GM19351 (cell line): Measurements from ENCODE around the gene NOL6.

ENCODE experiments used
- ATAC-seq: cut with Tn5 transposase; IDR thresholded peaks from one replicate; pipeline ENCODE4 v1.9.1; 2021; ENCODE audit warnings: mild to moderate bottlenecking, moderate library complexity; ENCODE audit not compliant: unreplicated experiment

Gene NOL6

GRCh38 chr9:33453286-33453860, 20.4 kb downstream of the NOL6 start:
- no peak for ATAC-seq

- no peak for ATAC-seq
Observed at GRCh38 chr9:33452828-33453271, 20.9 kb downstream of the NOL6 start.

GRCh38 chr9:33450621-33451146, 23.0 kb downstream of the NOL6 start:
- ATAC-seq, result no peak

DNA sequence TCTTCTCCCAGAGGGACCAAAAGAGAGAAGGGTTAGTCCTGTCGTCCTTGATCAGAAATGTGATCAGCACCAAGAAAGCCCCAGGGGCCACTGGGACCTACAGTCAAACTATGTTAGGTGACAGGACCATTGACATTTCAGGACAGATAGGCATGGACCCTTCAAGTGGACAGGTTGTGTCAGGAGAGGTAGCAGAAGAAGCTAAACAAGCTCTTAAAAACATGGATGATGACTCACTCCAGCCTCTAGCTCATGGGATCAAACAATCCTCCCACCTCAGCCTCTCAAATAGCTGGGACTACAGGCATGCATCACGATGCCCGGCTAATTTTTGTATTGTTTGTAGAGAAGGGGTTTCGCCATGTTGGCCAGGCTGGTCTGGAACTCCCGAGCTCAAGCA, 24.0 kb downstream of the NOL6 start:
- no peak for ATAC-seq

GRCh38 chr9:33447799-33448553, 25.7 kb downstream of the NOL6 start:
- peak; percentile 3 for ATAC-seq

DNA sequence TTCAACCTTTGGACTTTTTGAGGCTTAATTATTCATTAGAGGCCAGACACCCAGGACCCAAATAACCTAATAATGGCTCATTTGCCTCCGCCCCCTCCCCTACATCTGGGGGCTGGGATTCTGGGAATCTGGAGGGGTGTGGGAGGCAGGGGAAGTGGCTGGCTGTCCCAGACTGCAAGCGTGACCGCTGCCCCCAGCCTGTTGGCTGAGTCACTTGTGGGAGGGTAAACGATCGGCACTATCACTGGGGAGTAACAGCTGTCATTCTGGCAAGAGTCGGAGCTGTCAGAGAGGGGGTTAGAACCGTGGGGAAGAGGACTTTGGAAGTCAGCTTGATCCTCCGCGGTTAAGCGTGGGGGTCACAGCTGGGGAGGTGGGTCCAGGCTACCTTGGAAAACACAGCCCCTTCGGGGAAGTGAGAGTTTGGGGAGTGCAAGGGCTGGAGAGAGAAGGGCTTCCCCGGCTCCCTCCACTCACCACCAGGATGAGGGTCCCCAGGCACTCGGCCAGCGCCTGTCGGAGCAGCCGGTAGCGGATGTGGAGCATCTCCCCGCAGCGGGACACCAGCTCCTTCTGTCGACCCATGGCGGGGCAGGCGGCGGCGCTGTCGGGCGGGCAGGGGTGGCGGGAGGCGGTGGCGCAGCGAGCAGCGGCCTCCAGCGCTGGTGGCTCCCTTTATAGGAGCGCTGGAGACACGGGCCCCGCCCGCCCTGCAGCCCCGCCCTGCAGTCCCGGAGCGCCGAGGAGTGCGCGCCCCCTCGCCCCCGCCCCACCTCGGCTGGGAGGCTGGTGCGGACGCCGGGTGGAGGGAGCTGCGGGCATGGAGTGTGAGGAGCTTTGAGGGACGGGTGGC, 26.6 kb downstream of the NOL6 start, which contains the start of gene AQP3:
Gene AQP3 (minus strand): TSS at position 648 of the 853 bp plus-strand sequence. CDS start 63 bp downstream, at position 585.
- peak; percentile 36 for ATAC-seq

GRCh38 chr9:33446240-33446945, 27.3 kb downstream of the NOL6 start:
- ATAC-seq, result peak; percentile 81

DNA sequence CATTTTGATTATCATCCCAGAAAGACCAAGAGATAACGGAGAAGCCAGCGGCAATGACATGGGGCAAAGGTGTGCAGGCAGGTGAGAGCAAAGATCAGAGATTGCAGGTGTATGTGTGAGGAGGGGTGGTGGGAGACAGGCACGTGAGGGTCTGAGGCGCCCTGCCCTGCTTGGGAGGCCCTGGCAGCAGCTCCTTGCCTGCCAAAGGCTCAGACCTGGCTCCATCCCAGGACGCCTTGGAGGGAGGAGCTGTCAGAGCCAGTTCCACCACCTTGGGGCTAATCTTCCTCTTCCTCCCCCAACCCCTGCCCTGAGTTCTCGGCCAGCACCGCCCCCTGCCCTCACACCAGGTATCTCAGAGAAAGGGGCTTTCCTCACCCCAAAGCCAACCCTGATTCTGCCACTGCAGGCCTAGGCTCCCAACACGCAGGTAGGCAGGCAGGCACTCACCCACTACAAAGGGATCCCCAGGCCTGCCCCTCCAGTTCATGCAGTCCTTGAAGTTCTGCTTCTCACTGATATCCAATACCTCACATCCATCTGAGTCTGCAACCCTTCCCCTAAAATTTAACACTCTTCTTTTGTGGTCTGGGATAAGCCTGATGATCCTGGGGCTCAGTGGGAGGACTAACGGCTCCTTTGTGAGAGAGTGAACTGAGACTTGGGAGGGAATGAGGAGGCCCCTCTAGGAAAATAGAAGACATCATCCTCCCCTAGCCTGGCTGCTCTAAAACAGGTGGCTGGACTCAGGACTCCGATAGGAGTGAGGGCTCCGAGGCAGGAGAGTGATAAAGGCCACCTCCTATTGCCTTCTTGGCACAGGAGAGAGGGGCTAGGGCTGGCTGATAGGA, 28.1 kb downstream of the NOL6 start:
- ATAC-seq, result no peak

DNA sequence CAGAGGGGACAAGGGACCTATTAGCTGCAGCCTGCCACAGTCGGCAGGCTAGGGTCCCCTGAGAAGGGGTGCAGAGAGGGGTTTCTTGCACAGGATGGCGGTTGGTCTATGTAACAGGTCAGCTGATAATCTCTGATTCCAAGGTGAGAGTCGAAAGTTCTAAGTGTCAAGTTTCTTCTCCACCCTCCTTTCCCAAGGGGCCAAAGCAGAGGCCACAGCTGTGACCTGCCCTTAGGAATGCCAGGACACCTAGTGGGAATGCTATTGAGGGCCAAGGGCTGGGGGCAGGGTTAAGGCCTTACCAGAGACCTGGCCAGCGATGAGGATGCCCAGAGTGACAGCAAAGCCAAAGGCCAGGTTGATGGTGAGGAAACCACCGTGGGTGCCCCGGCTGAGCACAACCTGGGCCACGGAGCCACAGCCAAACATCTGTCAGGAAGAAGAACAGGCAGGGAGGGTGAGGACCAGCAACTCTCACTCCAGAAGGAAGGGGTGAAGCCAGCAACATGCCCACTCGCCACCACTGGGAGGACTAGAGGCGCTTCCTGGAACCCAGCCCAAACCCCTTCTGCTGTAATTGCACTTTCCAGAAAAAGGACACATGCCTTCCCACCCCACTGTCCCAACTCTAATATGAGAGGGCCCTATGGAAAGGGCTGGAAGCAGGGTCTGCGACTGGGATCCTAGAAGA, 30.1 kb downstream of the NOL6 start:
- ATAC-seq, result no peak

GRCh38 chr9:33443047-33443446, 30.7 kb downstream of the NOL6 start:
- no peak for ATAC-seq

DNA sequence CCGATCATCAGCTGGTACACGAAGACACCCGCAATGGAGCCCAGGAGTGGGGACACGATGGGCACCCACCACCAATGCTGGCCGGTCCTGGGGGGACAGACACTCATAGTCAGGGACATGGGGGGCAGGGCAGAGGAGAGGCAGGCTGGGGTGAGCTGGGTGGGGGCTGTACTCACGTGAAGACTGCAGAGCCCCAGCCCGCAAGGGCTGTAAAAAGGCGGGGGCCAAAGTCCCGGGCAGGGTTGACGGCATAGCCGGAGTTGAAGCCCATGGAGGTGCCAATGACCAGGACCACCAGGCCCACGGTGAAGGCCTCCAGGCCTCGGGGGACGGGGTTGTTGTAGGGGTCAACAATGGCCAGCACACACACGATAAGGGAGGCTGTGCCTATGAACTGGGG, 31.6 kb downstream of the NOL6 start:
- no peak for ATAC-seq

DNA sequence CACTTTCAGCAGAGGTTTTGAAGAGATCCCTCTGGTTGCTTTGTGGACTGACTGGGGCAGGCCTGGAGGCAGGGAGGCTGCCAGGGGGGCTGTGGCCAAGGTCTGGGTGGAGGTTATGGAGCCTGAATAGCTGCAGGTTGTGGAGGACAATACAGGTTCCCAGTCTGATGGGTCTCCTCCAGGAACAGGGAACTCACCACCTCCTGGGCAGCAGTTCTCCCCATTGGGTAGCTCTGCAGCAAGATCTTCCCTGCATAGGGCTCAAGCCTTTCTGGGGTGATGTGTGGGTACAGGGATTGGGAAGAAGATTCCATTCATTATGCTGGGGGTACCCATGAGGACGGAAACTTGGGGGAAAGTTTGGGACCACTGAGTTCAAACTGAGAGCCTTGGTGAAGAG, 33.1 kb downstream of the NOL6 start:
- ATAC-seq, result no peak

- ATAC-seq, result no peak
Observed at GRCh38 chr9:33440204-33440603, 33.5 kb downstream of the NOL6 start.

DNA sequence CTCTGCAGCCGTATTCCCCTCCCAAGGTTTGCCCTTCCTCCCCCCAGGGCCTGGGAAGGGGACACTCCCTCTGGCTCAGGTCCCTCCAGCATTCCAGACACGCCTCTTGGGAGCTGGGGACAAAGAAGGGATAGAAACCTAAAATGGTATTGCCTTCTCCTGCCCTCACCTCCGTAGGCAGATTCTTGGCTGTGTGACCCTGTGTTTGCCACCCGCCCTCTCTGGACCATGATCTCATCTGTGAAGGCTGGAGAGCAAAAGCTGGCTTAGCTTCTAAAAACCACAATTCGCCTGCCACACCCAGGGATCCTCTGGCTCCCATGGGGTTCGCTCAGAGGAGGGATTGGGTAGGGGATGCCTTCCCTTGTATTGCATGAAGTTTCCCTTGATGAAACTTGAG, 34.0 kb downstream of the NOL6 start:
- no peak for ATAC-seq

DNA sequence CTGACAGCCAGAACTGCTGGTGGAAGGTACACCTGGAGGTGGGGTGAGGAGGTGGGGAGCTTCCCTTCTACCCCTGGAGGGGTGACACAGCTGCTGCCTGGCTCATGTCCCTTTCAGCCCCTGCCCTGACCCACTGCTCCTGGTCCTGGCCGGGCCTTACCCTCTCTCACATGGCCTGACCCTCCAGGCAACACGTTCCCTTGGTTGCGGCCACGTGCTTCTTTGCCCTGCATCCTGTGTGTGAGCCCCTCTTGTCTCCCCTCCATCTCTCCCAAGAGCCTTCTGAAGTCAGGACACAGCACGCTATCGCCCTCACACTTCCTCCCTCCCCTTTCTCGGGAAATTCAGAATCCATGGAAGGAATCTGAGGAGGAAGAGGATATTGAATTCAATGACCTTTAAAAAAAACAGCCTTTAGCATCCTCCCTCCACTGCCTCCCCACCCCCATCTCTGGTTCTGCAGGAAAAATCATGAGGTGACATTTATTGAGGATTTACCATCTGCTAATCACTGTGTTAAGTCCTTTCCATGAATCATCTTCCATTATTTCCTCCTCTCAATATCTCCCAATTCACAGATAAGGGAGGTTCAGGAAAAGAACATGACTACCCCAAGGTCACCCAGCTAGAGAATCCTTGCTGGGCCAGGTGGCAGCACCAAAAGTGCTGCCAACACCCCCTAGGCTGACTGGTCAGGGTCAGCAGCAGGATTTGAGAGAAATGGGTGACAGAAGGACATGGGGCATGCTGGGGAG, 34.6 kb downstream of the NOL6 start:
- no peak for ATAC-seq

GRCh38 chr9:33437898-33438297, 35.8 kb downstream of the NOL6 start:
- ATAC-seq, result no peak

DNA sequence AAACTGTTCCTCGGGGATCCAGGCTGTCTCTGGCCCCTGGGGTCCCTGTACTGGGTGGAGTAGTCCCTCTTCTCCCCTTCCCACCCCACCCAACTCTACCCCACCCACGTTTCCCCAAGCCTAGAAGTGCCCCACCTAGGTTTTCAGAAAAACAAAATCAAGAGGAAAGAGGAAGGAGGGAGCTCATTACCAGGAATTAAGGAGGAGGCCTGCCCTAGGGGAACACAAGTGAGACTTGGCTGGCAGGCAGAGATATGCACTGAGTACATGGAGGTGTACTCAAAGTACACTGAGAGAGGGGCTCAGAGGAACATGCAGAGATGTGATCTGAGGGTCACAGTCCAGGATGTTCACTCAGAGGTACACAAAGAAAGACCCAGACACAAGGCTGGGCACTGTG, 36.5 kb downstream of the NOL6 start:
- no peak for ATAC-seq

DNA sequence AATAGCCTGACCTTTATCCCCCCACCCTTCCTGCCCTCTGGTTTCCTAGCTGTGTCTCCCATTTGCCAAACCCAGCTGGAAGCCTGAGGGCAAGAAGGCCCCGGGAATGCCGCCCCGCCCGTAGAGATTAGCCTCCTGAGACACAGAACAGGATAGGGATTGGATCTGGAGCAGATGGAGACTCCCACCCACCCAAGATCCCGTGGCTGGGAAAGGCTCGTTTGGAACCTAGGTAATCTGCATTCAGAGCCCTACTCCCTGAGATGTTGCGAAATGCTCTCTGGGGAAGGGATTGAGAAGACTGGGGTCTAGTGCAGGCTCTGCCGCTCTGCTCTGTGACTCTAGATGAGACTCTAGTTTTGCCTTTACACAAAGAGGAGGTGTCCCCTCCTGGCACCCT, 37.3 kb downstream of the NOL6 start:
- ATAC-seq, result no peak
